Testis (tissue), 3 donors: ENCODE data around the gene UNC13D. TPM values are rescaled to one million over a fixed set of nuclear protein-coding genes. Genes with fewer than 3 reads are reported as not detected.
A peak's percentile ranks its signal among the peaks of the same experiment; 100 is the strongest.

Experiments used
- DNase-seq: peaks from one replicate; pipeline ENCODE4 v3.0.0-alpha.2; 2019
- H3K27ac ChIP-seq, 2 donors: fragments of 200-600 bp; sonication (generic); one replicate each; pipeline ENCODE4 v1.5.1; 2019
- H3K27me3 ChIP-seq: fragments of 200-600 bp; sonication (generic); one replicate; pipeline ENCODE4 v1.5.1; 2019
- H3K36me3 ChIP-seq: fragments of 200-600 bp; sonication (generic); one replicate; pipeline ENCODE4 v1.5.1; 2017; ENCODE audit warnings: low read depth; ENCODE audit errors: missing control alignments
- H3K4me1 ChIP-seq: fragments of 200-600 bp; sonication (generic); one replicate; pipeline ENCODE4 v1.5.1; 2019
- H3K4me3 ChIP-seq, 2 donors: fragments of 200-600 bp; sonication (generic); one replicate each; pipeline ENCODE4 v1.5.1; 2017 to 2019
- H3K9me3 ChIP-seq: fragments of 200-600 bp; sonication (generic); one replicate; pipeline ENCODE4 v1.5.1; 2017
- POLR2A ChIP-seq: fragments of 450-650 bp; IDR thresholded peaks from one replicate; pipeline ENCODE4 v1.6.1; 2017; ENCODE audit warnings: antibody characterized with exemption, mild to moderate bottlenecking, moderate library complexity
- WGBS, 2 donors: methylation state at CpG; one replicate each; pipeline ENCODE4 v1.1.5; 2018; 5-methylcytosine and 5-hydroxymethylcytosine counted together
- intact Hi-C: fragments of 100-400 bp; cut with DNase I; formaldehyde crosslinking; loops from one replicate; pipeline ENCODE4 v1.15.1; 2023; ENCODE audit warnings: low total_unique reads
- polyA plus RNA-seq: library from polyadenylated mRNA; stranded (reverse); fragments of 350-450 nt; fragmentation: Illumina TruSeq; extraction: RNeasy Lipid Tissue Mini Kit (QIAGEN cat#74804); gene quantifications from one replicate; pipeline ENCODE4 v1.2.3, GENCODE V29; 2014; ENCODE audit warnings: low read depth, low replicate concordance; ENCODE audit not compliant: insufficient read depth
- total RNA-seq, 2 donors: library from RNA; depleted of rRNA; stranded (reverse); fragments of >200 nt; gene quantifications; one replicate each; pipeline ENCODE4 v1.2.3, GENCODE V29; 2016
- TF ChIP-seq, protein P1 (sequence below), 3 experiments: fragments of 450-650 bp in 2 of 3; fragments of 200-600 bp in 1 of 3; sonication (generic) in 1 of 3; IDR thresholded peaks; one replicate each; pipeline ENCODE4 v1.5.1; 2016 to 2019; ENCODE audit warnings: antibody characterized with exemption in 3 of 3, mild to moderate bottlenecking in 2 of 3, moderate library complexity in 1 of 3

UNC13D gene
- total and polyA plus RNA-seq, 3 donors from 2014 or later = 10.2 to 20.4 (median 15.0) TPM

DNA sequence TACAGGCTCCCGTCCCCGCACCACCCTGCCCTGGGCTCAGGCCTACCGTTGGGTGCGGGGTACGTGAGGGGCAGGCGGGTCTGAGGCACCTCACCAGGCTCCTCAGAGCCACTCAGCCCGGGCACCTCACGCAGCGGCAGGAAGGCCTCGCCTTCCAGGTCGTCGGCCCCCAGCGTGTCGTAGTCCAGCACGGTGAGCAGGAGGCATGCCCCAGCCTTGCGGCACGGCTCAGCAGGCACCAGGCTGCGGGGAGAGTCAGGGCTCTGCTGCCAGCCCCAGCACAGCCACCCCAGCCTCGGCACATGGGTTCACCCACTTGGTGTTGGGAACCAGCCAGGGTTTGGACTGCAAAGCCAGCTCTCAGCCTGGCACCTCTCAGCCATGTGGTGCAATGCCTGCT lies 15.5 kb downstream of the UNC13D start:
- no peak for DNase-seq
- Histone ChIP-seq H3K27ac (no peak overlapping the region), H3K4me1 (peaks cover 22% of the 10 kb centered on the region), H3K4me3 (no peak overlapping the region), H3K27me3 (no peaks in the 10 kb centered on the region), H3K36me3 (no peaks in the 10 kb centered on the region), H3K9me3 (no peaks in the 10 kb centered on the region)
- TF ChIP-seq, protein P1, sequence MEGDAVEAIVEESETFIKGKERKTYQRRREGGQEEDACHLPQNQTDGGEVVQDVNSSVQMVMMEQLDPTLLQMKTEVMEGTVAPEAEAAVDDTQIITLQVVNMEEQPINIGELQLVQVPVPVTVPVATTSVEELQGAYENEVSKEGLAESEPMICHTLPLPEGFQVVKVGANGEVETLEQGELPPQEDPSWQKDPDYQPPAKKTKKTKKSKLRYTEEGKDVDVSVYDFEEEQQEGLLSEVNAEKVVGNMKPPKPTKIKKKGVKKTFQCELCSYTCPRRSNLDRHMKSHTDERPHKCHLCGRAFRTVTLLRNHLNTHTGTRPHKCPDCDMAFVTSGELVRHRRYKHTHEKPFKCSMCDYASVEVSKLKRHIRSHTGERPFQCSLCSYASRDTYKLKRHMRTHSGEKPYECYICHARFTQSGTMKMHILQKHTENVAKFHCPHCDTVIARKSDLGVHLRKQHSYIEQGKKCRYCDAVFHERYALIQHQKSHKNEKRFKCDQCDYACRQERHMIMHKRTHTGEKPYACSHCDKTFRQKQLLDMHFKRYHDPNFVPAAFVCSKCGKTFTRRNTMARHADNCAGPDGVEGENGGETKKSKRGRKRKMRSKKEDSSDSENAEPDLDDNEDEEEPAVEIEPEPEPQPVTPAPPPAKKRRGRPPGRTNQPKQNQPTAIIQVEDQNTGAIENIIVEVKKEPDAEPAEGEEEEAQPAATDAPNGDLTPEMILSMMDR (IDR thresholded peaks at IDR 0.05) = no peak
- TF ChIP-seq POLR2A = no peak
- intact Hi-C loops = no loop called here
- WGBS, 2 donors = 92% methylated on average over 13 of the region's 19 CpGs; no CpG with 5 or more reads in 1 of the 2 donors

DNA sequence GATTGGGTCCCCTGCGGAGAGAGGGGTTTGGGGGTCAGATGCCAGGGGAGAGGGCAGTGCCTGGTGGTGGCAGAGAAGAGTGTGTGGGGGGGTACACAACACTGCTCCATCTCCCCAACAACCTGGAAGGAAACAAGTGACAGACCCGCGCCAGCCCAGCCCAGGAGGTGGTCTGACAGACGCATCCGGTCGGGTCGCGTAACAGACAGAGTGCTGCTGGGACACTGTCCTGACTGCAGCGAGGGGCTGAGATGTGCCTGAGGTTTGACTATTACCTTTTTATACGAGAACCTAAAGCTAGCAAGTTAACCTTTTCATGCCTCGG lies 16.2 kb downstream of the UNC13D start:
- Histone ChIP-seq H3K27me3 (no peaks in the 10 kb centered on the region), H3K36me3 (no peaks in the 10 kb centered on the region), H3K27ac (peak overlapping the region; percentile 72 to 75), H3K9me3 (no peaks in the 10 kb centered on the region), H3K4me1 (peaks cover 22% of the 10 kb centered on the region), H3K4me3 (no peak overlapping the region)
- DNase-seq = no peak
- TF ChIP-seq, protein P1 (IDR thresholded peaks at IDR 0.05) = no peak
- no peak for TF ChIP-seq POLR2A
- WGBS, 2 donors = 76 to 79% methylated on average over 10 to 11 of the region's 11 CpGs
- intact Hi-C loops = no loop called here

DNA sequence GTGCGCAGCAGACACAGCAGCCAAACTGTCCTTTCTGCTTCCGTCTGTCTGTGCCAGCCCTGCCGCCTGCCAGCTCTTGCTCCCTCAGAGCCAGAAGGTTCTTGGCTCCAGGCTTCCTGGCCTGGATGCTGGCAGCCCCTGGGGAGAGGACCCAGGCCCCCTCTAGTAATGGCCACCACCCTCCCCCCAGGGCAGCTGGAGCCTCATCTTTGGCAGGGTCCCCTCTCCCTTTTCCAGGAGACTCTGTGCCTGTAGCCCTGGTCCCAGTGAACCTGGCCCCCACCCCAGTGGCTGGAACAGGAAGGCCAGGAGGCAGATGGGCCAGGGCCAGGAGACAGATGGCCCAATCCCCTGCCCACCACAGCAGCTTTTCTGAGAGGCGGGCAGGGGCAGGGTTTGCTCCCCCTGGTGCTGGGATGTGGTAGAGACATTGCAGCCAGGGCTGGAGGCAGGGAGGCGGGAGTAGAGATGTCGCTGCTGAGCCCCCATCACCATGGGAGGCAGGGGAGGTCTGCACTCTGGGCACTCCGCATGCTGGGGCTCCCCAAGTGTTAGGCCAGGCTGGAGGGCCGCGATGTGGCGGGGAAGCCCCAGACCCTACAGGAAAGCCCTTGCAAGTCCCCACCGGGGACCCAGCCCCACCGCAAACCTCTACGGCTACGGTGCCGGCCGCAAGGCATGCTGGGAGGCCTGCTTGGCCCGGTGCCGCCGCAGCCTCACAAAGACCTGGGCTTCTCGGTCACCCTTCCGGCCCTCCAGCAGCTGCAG lies 16.7 kb downstream of the UNC13D start:
- intact Hi-C loops = no loop called here
- Histone ChIP-seq H3K27ac (peak overlapping the region; percentile 72 to 75), H3K4me3 (no peak overlapping the region), H3K36me3 (no peaks in the 10 kb centered on the region), H3K27me3 (no peaks in the 10 kb centered on the region), H3K9me3 (no peaks in the 10 kb centered on the region), H3K4me1 (peaks cover 25% of the 10 kb centered on the region)
- 43 to 62% methylated on average over 8 to 21 of the region's 21 CpGs for WGBS, 2 donors
- TF ChIP-seq, protein P1 (IDR thresholded peaks at IDR 0.05) = peak; percentile 35 to 53 (median 51)
- TF ChIP-seq POLR2A = no peak
- DNase-seq = peak; percentile 50

DNA sequence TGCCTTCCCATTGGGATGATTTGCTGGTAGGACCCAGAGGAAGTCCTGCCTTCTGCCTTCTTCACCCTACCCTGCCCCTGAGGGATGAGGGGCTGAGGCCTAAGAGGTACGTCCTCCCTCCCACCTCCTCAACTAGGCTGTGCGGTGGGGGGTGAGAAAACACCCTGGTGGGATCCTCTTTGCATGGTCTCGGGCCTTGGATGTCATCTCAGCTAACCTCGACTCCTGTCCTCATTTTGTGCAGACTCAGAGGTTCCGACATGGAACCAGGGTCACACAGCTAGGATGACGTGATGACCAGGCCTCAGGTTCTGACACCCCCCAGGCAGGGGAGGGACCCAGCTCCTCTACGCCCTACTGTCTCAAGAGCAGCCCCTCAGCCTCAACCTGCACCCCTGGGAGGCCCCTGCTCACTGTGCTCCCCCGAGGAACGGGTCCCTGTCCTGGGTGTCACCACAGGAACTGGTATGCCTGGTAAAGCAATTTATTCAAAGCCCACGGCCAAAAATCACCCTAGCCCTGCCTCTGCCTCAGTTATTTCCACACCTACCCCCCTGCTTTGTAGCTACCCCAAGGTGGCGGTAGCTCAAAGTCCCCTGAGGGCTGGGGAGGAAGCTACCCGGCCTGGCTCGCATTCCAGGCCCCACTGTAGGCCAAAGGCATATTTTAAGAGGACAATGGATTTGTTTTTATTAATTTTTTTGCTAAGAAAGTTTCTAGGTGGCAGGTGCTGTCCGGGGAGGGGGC lies 17.5 kb downstream of the UNC13D start:
- H3K9me3 ChIP-seq = no peaks in the 10 kb centered on the region
- H3K27me3 ChIP-seq = no peaks in the 10 kb centered on the region
- TF ChIP-seq, protein P1 (IDR thresholded peaks at IDR 0.05) = no peak
- TF ChIP-seq POLR2A = no peak
- H3K36me3 ChIP-seq = no peaks in the 10 kb centered on the region
- H3K4me1 ChIP-seq = peaks cover 30% of the 10 kb centered on the region
- H3K4me3 ChIP-seq = no peak overlapping the region
- intact Hi-C loops = no loop called here
- no peak for DNase-seq
- H3K27ac ChIP-seq = peak overlapping the region; percentile 72 to 75
- WGBS, 2 donors = 64 to 76% methylated on average over 11 to 14 of the region's 14 CpGs
